ENCODE data around the gene PNRC1.

DNA sequence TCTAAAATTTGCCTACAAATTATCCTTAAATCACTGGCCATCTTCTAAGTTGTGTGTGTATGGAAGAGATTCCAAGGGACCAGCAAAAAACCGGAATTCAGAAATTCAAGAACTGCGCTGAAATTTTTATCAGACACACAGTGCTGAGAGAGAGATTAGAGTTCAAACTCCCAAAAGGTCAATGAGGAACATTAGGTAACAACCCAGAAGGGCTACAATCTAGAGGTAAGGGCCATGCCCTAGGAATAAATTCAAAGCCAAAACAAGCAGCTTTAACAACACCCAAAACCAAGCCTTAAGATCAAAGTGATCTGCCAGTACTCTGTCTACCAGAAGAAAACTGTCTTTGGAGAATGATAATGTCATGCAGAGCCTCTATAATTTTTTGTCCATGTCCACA, 19.6 kb downstream of the PNRC1 start:
- TF ChIP-seq CTCF (IDR thresholded peaks at IDR 0.05) (no peak), POLR2AphosphoS5 (IDR thresholded peaks at IDR 0.05) (no peak)

All from breast epithelium (tissue), 3 donors.